ENCODE measurements around the gene ATG10. TPM values are rescaled to one million over a fixed set of nuclear protein-coding genes. Genes with fewer than 3 reads are reported as not detected.
"Not testable (repeated sequence)": the region's sequence is repeated elsewhere in the genome, so short reads cannot be mapped to it uniquely, and the experiment has no call there.

Gene ATG10
- total and polyA plus RNA-seq, 2 of the 8 experiments (the other 6 are each of a cell fraction or from before 2014, with no cell fraction given): 3.7 to 8.8 TPM

DNA sequence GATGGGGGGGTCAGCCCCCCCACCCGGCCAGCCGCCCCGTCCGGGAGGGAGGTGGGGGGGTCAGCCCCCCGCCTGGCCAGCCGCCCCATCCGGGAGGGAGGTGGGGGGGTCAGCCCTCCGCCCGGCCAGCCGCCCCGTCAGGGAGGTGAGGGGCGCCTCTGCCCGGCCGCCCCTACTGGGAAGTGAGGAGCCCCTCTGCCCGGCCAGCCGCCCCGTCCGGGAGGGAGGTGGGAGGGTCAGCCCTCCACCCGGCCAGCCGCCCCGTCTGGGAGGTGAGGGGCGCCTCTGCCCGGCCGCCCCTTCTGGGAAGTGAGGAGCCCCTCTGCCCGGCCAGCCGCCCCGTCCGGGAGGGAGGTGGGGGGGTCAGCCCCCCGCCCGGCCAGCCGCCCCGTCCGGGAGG is 168.0 kb downstream of the ATG10 start:
- H2BK15ac ChIP-seq (ENCODE audit: low read length); FAIRE-seq; DNase-seq (ENCODE audit: low read depth in 1 of 2, low spot score in 2 of 2); H4K8ac ChIP-seq (ENCODE audit: extremely low read depth, insufficient read depth, low read length); H2AFZ ChIP-seq (ENCODE audit: low read length); H3K4me1 ChIP-seq (replicated peaks in 1 of 4; ENCODE audit: control insufficient read depth in 3 of 4, insufficient read depth in 4 of 4, low read length in 3 of 4); H2BK5ac ChIP-seq (ENCODE audit: low read depth, low read length); H3K56ac ChIP-seq (replicated peaks; ENCODE audit: insufficient read length, low read depth, low read length); H3K18ac ChIP-seq (ENCODE audit: extremely low read depth, low read length); H3K14ac ChIP-seq (ENCODE audit: insufficient read length); H3K4me3 ChIP-seq (ENCODE audit: extremely low read depth in 1 of 4, insufficient read depth in 2 of 4, low read depth in 3 of 4, low read length in 4 of 4); H2BK12ac ChIP-seq (ENCODE audit: low read depth, low read length); H3K27ac ChIP-seq (ENCODE audit: low read depth, low read length); H3K4me2 ChIP-seq (ENCODE audit: insufficient read depth in 1 of 2, low read depth in 2 of 2, low read length in 2 of 2); H2AK5ac ChIP-seq (ENCODE audit: low read depth, low read length); H2BK20ac ChIP-seq (ENCODE audit: low read length); H3K27me3 ChIP-seq (replicated peaks in 1 of 4; ENCODE audit: control insufficient read depth in 3 of 4, extremely low read depth in 1 of 4, insufficient read depth in 3 of 4, low read length in 3 of 4); H3K79me2 ChIP-seq (ENCODE audit: control insufficient read depth in 1 of 2, insufficient read depth in 2 of 2, low read length in 2 of 2); H3K79me1 ChIP-seq (ENCODE audit: low read depth, low read length); H4K20me1 ChIP-seq (replicated peaks in 1 of 2; ENCODE audit: control insufficient read depth in 1 of 2, insufficient read depth in 2 of 2, low read length in 2 of 2); POLR2A ChIA-PET (ENCODE audit: partially characterized antibody); H3K4ac ChIP-seq (replicated peaks; ENCODE audit: insufficient read length, low read depth, low read length); H3K23ac ChIP-seq (ENCODE audit: insufficient read length); H3K36me3 ChIP-seq (ENCODE audit: control insufficient read depth in 2 of 4, insufficient read depth in 4 of 4, low read length in 3 of 4); H2BK120ac ChIP-seq (replicated peaks; ENCODE audit: low read depth, low read length); H3K9ac ChIP-seq (replicated peaks in 1 of 4; ENCODE audit: extremely low read depth in 1 of 4, low read depth in 3 of 4, low read length in 3 of 4); H4K5ac ChIP-seq (ENCODE audit: insufficient read length, low read depth, low read length); H4K91ac ChIP-seq (replicated peaks; ENCODE audit: insufficient read length, low read length); CTCF ChIA-PET (ENCODE audit: partially characterized antibody); H3K23me2 ChIP-seq (ENCODE audit: low read depth, low read length): not testable (repeated sequence)
- WGBS, 2 experiments (ENCODE audit: extremely low coverage in 1 of 2, insufficient coverage in 1 of 2, insufficient read length in 1 of 2, insufficient replicate concordance in 2 of 2, low coverage in 1 of 2, low lambda C conversion rate in 2 of 2, missing lambda C conversion rate in 1 of 2): no CpG with 5 or more reads among the region's 33 CpGs
- H3K9me3 ChIP-seq (ENCODE audit: insufficient read depth in 2 of 2, low read depth in 1 of 2, low read length in 1 of 2): peaks cover 4 to 11% of the 10 kb centered on the region in 2 experiments; a peak in 1 of 4 replicates

Data from H1 (cell line).